Measurements from ENCODE around the gene GBF1. TPM values are rescaled to one million over a fixed set of nuclear protein-coding genes. Genes with fewer than 3 reads are reported as not detected.

Gene GBF1
- total and polyA plus RNA-seq, 2 of the 13 experiments (the other 11 are each of a cell fraction or from before 2014, with no cell fraction given), result 17.1 to 21.9 TPM

- TF ChIP-seq ZNF570 (CRISPR knock-in tag; IDR thresholded peaks at IDR 0.05; ENCODE audit: borderline replicate concordance) (no peak), CHD4 (IDR thresholded peaks at IDR 0.05; ENCODE audit: borderline replicate concordance, low read length) (no peak), ZNF253 (CRISPR knock-in tag; IDR thresholded peaks at IDR 0.05; ENCODE audit: borderline replicate concordance) (no peak), ATRX (CRISPR knock-in tag; IDR thresholded peaks at IDR 0.05; ENCODE audit: borderline replicate concordance) (no peak), KDM1A (CRISPR knock-in tag; IDR thresholded peaks at IDR 0.05) (no peak), ZNF792 (CRISPR knock-in tag; IDR thresholded peaks at IDR 0.05) (no peak), ELK4 (CRISPR knock-in tag; IDR thresholded peaks at IDR 0.05; ENCODE audit: borderline replicate concordance) (no peak), ATF2 (CRISPR knock-in tag; IDR thresholded peaks at IDR 0.05) (no peak), TSC22D2 (CRISPR knock-in tag; IDR thresholded peaks at IDR 0.05; ENCODE audit: borderline replicate concordance) (no peak), MXI1 (IDR thresholded peaks at IDR 0.05; ENCODE audit: borderline replicate concordance, low read depth, low read length) (no peak), NFIB (CRISPR knock-in tag; IDR thresholded peaks at IDR 0.05; ENCODE audit: borderline replicate concordance) (no peak)
- TF ChIP-seq, protein P1, sequence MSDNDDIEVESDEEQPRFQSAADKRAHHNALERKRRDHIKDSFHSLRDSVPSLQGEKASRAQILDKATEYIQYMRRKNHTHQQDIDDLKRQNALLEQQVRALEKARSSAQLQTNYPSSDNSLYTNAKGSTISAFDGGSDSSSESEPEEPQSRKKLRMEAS (IDR thresholded peaks at IDR 0.05), result no peak
Observed at GRCh38 chr10:102302611-102303010, 57.3 kb downstream of the GBF1 start (continued).

GRCh38 chr10:102306006-102306405, 60.7 kb downstream of the GBF1 start:
- intact Hi-C loops (cut with micrococcal nuclease; ENCODE audit: unreplicated experiment) (no loop called here), in situ Hi-C loops (cut with HindIII; ENCODE audit: extremely low pct_ligation_motif_present, low pct_unique_long_range_greater_than_20kb) (no loop called here)
- DNase-seq (ENCODE audit: low spot score), result no peak
- H2AFZ ChIP-seq (ENCODE audit: low read length), result no peak overlapping the region
- BruUV-seq (replicated peaks), result no TSS peak
- peaks cover 16% of the 10 kb centered on the region for H3K79me2 ChIP-seq (ENCODE audit: insufficient read depth, low read length)
- no peak overlapping the region for H3K9ac ChIP-seq (ENCODE audit: insufficient read depth, low read depth, low read length)
- no peaks in the 10 kb centered on the region for H3K27me3 ChIP-seq (ENCODE audit: control insufficient read depth in 1 of 2, insufficient read depth in 2 of 2, low read length in 2 of 2)
- WGBS (ENCODE audit: low lambda C conversion rate), result 100% methylated on average over 1 of the region's 1 CpG
- no peak overlapping the region for H3K4me3 ChIP-seq (replicated peaks in 1 of 3; ENCODE audit: insufficient read depth in 1 of 3, low read depth in 2 of 3, low read length in 3 of 3)
- peaks cover 21% of the 10 kb centered on the region for H3K4me1 ChIP-seq (ENCODE audit: insufficient read depth, low read length)
- no peaks in the 10 kb centered on the region for H3K9me3 ChIP-seq (ENCODE audit: low read length)
- ChIA-PET POLR2A (no interaction called here), CTCF (ENCODE audit: low intra/inter-chr PET ratio, low total read pairs) (no interaction called here)
- peaks cover 2% of the 10 kb centered on the region; the same call in 1 of the 2 replicates for H4K20me1 ChIP-seq (ENCODE audit: insufficient read depth, low read length)
- H3K4me2 ChIP-seq (ENCODE audit: low read depth, low read length), result no peak overlapping the region
- FAIRE-seq, result no peak
- no peak for ATAC-seq
- TF ChIP-seq SAFB2 (CRISPR knock-in tag; IDR thresholded peaks at IDR 0.05; ENCODE audit: borderline replicate concordance, low read depth), result no peak
- no peak for TF ChIP-seq ZNF329 (CRISPR knock-in tag; IDR thresholded peaks at IDR 0.05; ENCODE audit: low read depth)
- TF ChIP-seq CBX2 (IDR thresholded peaks at IDR 0.05; ENCODE audit: low read depth, low read length), result no peak
- TF ChIP-seq CBX2 (CRISPR knock-in tag; IDR thresholded peaks at IDR 0.05; ENCODE audit: low read depth), result no peak
- no peak for TF ChIP-seq ZKSCAN5 (CRISPR knock-in tag; IDR thresholded peaks at IDR 0.05)
- TF ChIP-seq ZNF451 (CRISPR knock-in tag; IDR thresholded peaks at IDR 0.05), result no peak
- H3K36me3 ChIP-seq (replicated peaks in 1 of 2; ENCODE audit: control insufficient read depth in 1 of 2, insufficient read depth in 2 of 2, low read length in 2 of 2), result peaks cover 3 to 4% of the 10 kb centered on the region in 2 experiments; a peak in 2 of 5 replicates
- no peak overlapping the region for H3K27ac ChIP-seq (ENCODE audit: extremely low read length, insufficient read depth, low read length)
